ENCODE data around the gene CPE. TPM values are rescaled to one million over a fixed set of nuclear protein-coding genes. Genes with fewer than 3 reads are reported as not detected.
A peak's percentile ranks its signal among the peaks of the same experiment; 100 is the strongest.
"Not testable (repeated sequence)": the region's sequence is repeated elsewhere in the genome, so short reads cannot be mapped to it uniquely, and the experiment has no call there.

CPE gene
- 40.8 TPM for polyA plus RNA-seq (2013, experiment 1 of 2)
- 42.3 TPM for polyA plus RNA-seq (2013, experiment 2 of 2)

DNA sequence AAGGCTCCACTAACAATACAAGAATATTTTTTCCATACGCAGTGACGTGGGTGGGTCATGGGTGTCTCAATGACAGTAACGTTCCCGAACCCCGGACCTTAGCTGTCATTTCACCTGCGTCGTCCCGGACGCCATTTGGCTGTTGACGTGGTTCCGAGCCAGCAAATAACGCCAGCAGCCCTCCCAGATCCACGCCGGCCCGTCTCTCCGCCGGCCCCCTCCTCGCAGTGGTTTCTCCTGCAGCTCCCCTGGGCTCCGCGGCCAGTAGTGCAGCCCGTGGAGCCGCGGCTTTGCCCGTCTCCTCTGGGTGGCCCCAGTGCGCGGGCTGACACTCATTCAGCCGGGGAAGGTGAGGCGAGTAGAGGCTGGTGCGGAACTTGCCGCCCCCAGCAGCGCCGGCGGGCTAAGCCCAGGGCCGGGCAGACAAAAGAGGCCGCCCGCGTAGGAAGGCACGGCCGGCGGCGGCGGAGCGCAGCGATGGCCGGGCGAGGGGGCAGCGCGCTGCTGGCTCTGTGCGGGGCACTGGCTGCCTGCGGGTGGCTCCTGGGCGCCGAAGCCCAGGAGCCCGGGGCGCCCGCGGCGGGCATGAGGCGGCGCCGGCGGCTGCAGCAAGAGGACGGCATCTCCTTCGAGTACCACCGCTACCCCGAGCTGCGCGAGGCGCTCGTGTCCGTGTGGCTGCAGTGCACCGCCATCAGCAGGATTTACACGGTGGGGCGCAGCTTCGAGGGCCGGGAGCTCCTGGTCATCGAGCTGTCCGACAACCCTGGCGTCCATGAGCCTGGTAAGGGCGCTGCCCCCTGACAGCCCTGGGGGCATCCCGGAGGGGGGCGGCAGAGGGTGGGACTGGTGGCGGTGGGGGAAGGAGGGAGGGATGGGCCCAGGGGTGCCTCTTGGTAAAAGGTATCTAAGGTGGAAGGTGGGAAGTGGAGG is at the start of gene CPE:
Gene CPE (plus strand): TSS at position 264 of the 933 bp plus-strand sequence. CDS start 214 bp downstream, at position 478.
- Histone ChIP-seq H3K36me3 (ENCODE audit: control insufficient read depth, insufficient read depth, low read length) (no peaks in the 10 kb centered on the region), H3K4me3 (ENCODE audit: extremely low read depth, insufficient read depth, low read length, poor library complexity, severe bottlenecking) (peak within 1 kb of the TSS; percentile 50), H3K4me1 (ENCODE audit: control insufficient read depth, insufficient read depth, low read length, poor library complexity, severe bottlenecking) (peaks cover 20% of the 10 kb centered on the region), H3K9me3 (ENCODE audit: control insufficient read depth, low read length) (no peaks in the 10 kb centered on the region), H3K27ac (ENCODE audit: low read depth, low read length, severe bottlenecking) (no peak within 1 kb of the TSS)
- WGBS, 2 experiments (ENCODE audit: insufficient coverage in 2 of 2): 1% methylated on average over 60 to 66 of the region's 82 CpGs

DNA sequence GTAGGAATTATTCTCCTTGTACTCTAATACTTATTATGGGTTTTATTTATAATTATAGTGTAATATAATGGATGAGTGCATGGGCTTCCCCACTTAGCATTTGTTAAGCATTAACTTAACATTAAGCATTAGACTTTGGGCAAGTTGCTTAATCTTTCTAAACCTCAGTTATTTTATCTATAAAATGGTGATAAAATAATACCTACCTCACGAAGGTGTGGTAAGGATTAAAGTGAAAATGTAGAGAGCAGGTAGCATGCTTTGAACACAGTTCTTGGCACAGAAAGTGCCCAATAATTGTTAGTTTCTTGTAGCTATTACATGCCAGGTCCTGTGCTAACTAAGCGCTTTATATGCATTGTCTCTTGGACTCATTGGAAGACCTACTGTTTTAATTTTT is 48.7 kb upstream of the CPE start:
- Histone ChIP-seq H3K36me3 (ENCODE audit: control insufficient read depth, insufficient read depth, low read length) (peaks cover 53% of the 10 kb centered on the region), H3K9me3 (ENCODE audit: control insufficient read depth, low read length) (peaks cover 7% of the 10 kb centered on the region), H3K27ac (ENCODE audit: low read depth, low read length, severe bottlenecking) (no peak overlapping the region), H3K4me3 (ENCODE audit: extremely low read depth, insufficient read depth, low read length, poor library complexity, severe bottlenecking) (peak overlapping the region; percentile 69), H3K4me1 (ENCODE audit: control insufficient read depth, insufficient read depth, low read length, poor library complexity, severe bottlenecking) (peaks cover 24% of the 10 kb centered on the region)
- 82 to 100% methylated on average over 1 to 2 of the region's 2 CpGs for WGBS, 2 experiments (ENCODE audit: insufficient coverage in 2 of 2)

DNA sequence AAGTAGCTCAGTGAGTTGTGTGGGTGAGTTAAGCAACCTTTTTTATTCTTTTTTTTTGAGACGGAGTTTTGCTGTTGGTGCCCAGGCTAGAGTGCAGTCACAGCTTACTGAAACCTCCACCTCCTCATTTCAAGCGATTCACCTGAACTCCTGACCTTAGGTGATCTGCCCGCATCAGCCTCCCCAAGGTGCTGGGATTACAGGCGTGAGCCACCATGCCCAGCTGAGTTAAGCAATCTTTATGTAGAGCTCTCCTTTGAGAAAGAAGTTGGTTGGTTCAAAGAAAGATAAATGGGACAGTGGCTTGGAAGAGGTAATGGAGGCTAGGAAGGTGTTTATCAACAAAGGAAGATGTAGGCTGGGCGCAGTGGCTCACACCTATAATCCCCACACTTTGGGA is 48.1 kb upstream of the CPE start:
- Histone ChIP-seq H3K36me3 (ENCODE audit: control insufficient read depth, insufficient read depth, low read length) (peaks cover 59% of the 10 kb centered on the region), H3K4me3 (ENCODE audit: extremely low read depth, insufficient read depth, low read length, poor library complexity, severe bottlenecking) (peak overlapping the region; percentile 69), H3K27ac (ENCODE audit: low read depth, low read length, severe bottlenecking) (no peak overlapping the region), H3K9me3 (ENCODE audit: control insufficient read depth, low read length) (peaks cover 1% of the 10 kb centered on the region), H3K4me1 (ENCODE audit: control insufficient read depth, insufficient read depth, low read length, poor library complexity, severe bottlenecking) (peaks cover 26% of the 10 kb centered on the region)
- WGBS, 2 experiments (ENCODE audit: insufficient coverage in 2 of 2): 43 to 61% methylated on average over 1 to 3 of the region's 5 CpGs

DNA sequence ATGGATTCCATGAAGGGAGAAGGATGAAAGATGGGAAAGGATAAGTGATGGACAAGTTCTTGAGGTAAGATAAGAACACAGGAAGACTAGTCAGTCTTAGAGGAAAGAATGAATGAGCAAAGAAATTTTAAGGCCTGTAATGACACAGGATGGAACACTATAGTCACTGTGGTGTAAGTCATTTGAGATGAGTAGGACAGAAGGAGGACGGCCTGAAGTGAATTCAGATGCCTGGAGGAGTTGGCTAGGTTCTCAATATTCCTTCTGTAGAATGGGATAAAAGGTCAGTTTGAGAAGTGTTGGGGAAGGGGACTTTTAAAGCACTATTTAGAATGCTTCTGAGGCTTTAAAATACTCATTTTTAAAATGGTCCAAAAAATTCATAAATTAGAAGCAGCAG is 47.4 kb upstream of the CPE start:
- WGBS, 2 experiments (ENCODE audit: insufficient coverage in 2 of 2): 0 to 11% methylated on average over 1 of the region's 1 CpG
- Histone ChIP-seq H3K9me3 (ENCODE audit: control insufficient read depth, low read length) (no peaks in the 10 kb centered on the region), H3K36me3 (ENCODE audit: control insufficient read depth, insufficient read depth, low read length) (peaks cover 60% of the 10 kb centered on the region), H3K27ac (ENCODE audit: low read depth, low read length, severe bottlenecking) (no peak overlapping the region), H3K4me3 (ENCODE audit: extremely low read depth, insufficient read depth, low read length, poor library complexity, severe bottlenecking) (peak overlapping the region; percentile 69), H3K4me1 (ENCODE audit: control insufficient read depth, insufficient read depth, low read length, poor library complexity, severe bottlenecking) (peaks cover 26% of the 10 kb centered on the region)

DNA sequence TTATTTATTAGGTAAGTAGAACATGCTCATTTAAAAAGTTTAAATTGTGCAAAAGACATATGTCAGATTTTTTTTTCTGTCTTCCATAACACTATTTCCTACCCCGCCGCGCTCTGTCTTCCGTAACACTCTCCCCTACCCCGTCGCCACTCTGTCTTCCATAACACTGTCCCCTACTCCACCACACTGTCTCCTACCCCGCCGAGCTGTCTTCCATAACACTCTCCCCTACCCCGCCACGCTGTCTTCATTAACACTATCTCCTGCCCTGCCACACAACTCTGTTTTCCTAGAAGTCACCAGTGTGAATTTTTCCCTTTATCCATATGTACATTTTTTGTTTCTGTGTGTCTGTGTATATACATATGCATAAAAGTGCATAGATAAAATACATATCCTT is 47.0 kb upstream of the CPE start:
- WGBS, 2 experiments (ENCODE audit: insufficient coverage in 2 of 2): 13 to 41% methylated on average over 6 to 10 of the region's 10 CpGs
- peaks cover 26% of the 10 kb centered on the region for H3K4me1 ChIP-seq (ENCODE audit: control insufficient read depth, insufficient read depth, low read length, poor library complexity, severe bottlenecking)
- H3K27ac ChIP-seq (ENCODE audit: low read depth, low read length, severe bottlenecking): no peak overlapping the region
- H3K9me3 ChIP-seq (ENCODE audit: control insufficient read depth, low read length): no peaks in the 10 kb centered on the region
- peak overlapping the region; percentile 69 for H3K4me3 ChIP-seq (ENCODE audit: extremely low read depth, insufficient read depth, low read length, poor library complexity, severe bottlenecking)
- H3K36me3 ChIP-seq (ENCODE audit: control insufficient read depth, insufficient read depth, low read length): peaks cover 65% of the 10 kb centered on the region

DNA sequence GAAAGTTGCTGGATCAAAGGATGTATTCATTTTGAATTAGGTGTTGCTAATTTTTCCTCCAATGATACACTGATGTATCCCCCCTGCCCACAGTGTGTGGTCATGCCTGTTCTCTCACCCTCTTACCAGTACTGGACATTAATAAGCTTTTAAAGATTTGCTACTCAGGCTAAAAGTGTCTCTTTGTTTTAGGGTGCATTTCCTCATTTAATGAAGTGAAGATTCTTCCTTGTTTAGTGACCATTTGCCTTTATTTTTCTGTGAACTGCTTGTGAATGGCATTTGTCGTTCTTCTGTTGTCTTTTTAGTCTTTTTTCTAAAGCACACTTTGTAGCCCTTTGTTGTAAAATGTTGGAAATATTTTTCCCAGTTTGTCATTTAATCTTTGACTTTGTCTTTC is 46.3 kb upstream of the CPE start:
- Histone ChIP-seq H3K27ac (ENCODE audit: low read depth, low read length, severe bottlenecking) (no peak overlapping the region), H3K9me3 (ENCODE audit: control insufficient read depth, low read length) (no peaks in the 10 kb centered on the region), H3K36me3 (ENCODE audit: control insufficient read depth, insufficient read depth, low read length) (peaks cover 72% of the 10 kb centered on the region), H3K4me1 (ENCODE audit: control insufficient read depth, insufficient read depth, low read length, poor library complexity, severe bottlenecking) (peaks cover 26% of the 10 kb centered on the region), H3K4me3 (ENCODE audit: extremely low read depth, insufficient read depth, low read length, poor library complexity, severe bottlenecking) (peak overlapping the region; percentile 69)
- WGBS, 2 experiments (ENCODE audit: insufficient coverage in 2 of 2): no CpG with 5 or more reads among the region's 1 CpG

DNA sequence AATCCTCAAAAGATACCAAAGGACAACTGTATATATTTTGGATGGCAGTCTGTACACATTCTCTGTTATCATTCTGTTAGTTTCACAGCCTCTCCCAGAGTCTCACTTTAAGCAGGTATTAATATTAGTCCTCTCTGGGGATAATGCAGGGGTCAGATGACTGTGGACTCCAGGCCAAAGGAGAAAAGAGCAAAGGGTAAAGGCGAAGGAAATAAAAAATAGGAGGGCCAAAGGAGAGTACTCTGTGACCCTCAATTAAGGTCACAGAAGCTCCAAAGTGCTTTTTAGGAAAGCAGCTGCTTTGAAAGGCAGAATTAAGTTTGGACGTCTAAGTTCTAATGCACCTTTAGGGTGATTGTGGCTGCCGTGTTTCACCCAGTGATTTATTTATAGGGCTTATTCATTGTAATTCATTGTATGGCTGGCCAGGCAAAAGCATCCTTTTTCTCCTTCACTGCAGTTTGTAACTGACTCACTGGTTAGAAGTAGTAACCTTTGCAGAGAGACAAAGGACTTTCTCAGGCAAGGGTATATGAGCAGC is 43.6 kb upstream of the CPE start:
- Histone ChIP-seq H3K4me3 (ENCODE audit: extremely low read depth, insufficient read depth, low read length, poor library complexity, severe bottlenecking) (peak overlapping the region; percentile 6), H3K9me3 (ENCODE audit: control insufficient read depth, low read length) (no peaks in the 10 kb centered on the region), H3K4me1 (ENCODE audit: control insufficient read depth, insufficient read depth, low read length, poor library complexity, severe bottlenecking) (peaks cover 26% of the 10 kb centered on the region), H3K27ac (ENCODE audit: low read depth, low read length, severe bottlenecking) (no peak overlapping the region), H3K36me3 (ENCODE audit: control insufficient read depth, insufficient read depth, low read length) (peaks cover 79% of the 10 kb centered on the region)
- WGBS, 2 experiments (ENCODE audit: insufficient coverage in 2 of 2): 76 to 82% methylated on average over 2 to 3 of the region's 3 CpGs

DNA sequence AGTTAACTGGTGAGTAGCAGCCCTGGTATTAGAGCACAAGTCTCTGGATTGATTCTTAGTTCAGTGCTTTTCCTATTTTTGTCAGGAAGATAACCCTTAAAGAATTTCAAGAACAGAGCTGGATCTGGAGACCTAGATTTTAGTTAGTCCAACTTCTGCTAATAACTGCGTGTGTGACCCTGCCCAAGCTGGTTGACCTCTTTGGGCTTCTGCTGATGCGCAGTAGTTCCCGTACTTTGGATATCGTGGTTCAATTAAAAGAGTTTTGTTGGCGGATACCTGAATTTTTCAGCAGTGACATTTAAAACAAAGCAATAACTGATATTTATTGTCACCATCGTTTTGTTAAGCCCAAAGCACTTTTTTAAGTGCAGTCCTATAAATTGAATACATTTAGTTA is 42.1 kb upstream of the CPE start:
- Histone ChIP-seq H3K4me1 (ENCODE audit: control insufficient read depth, insufficient read depth, low read length, poor library complexity, severe bottlenecking) (peaks cover 22% of the 10 kb centered on the region), H3K4me3 (ENCODE audit: extremely low read depth, insufficient read depth, low read length, poor library complexity, severe bottlenecking) (no peak overlapping the region), H3K36me3 (ENCODE audit: control insufficient read depth, insufficient read depth, low read length) (peaks cover 72% of the 10 kb centered on the region), H3K9me3 (ENCODE audit: control insufficient read depth, low read length) (no peaks in the 10 kb centered on the region), H3K27ac (ENCODE audit: low read depth, low read length, severe bottlenecking) (peak overlapping the region; percentile 2)
- 93 to 100% methylated on average over 4 to 6 of the region's 6 CpGs for WGBS, 2 experiments (ENCODE audit: insufficient coverage in 2 of 2)

DNA sequence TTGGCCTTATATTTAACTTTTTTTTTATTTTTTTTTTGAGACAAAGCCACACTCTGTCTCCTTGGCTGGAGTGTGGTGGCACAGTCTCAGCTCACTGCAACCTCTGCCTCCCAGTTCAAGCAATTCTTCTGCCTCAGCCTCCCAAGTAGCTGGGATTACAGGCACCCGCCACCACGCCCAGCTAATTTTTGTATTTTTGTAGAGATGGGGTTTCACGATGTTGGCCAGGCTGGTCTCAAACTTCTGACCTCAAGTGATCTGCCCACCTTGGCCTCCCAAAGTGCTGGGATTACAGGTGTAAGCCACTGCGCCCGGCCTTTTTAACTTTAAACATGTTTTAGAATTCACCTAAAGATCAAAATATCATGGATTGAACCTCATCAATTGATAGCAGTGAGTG is 36.5 kb upstream of the CPE start:
- H3K27ac ChIP-seq (ENCODE audit: low read depth, low read length, severe bottlenecking); H3K9me3 ChIP-seq (ENCODE audit: control insufficient read depth, low read length); H3K4me3 ChIP-seq (ENCODE audit: extremely low read depth, insufficient read depth, low read length, poor library complexity, severe bottlenecking); H3K4me1 ChIP-seq (ENCODE audit: control insufficient read depth, insufficient read depth, low read length, poor library complexity, severe bottlenecking): not testable (repeated sequence)
- WGBS, 2 experiments (ENCODE audit: insufficient coverage in 2 of 2): 100% methylated on average over 2 of the region's 5 CpGs; no CpG with 5 or more reads in 1 of the 2 experiments
- H3K36me3 ChIP-seq (ENCODE audit: control insufficient read depth, insufficient read depth, low read length): peaks cover 49% of the 10 kb centered on the region

DNA sequence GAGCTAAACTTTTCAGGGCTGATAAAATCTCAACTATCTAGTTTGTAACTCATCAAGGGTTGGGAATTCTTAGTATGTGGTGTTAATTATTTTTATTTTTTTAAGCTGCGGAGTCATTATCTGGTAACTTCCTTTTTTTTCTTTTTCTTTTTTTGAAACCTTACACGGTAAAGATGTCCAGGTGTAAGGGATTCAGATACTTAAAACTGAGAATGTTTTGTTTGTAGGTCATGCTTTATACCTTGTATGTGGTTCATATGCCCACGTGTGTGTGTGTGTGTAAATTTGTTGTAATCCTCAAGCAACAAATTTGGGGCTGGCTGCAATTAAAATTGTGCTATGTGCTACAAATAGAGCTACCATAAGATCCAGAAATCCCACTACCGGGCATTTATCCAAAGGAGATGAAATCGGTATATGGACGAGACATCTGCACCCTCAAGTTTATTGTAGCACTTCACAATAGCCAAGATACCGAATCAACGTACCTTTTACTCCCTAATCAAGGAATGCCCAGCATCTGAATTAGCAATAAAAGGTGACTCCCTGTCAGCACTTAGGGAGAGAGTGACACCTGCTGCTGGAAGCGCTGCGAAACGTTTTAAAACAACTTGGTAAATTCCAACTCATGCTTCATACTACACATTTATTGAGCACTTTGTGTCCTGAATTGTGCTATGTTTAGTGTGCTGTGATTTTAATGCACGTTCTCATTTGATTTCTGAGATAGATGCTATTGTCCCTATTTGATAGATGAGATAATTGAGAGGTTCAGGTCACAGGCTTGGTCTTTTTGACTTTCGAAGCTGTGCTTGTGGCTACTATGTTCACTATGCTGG is 35.2 kb upstream of the CPE start:
- Histone ChIP-seq H3K4me3 (ENCODE audit: extremely low read depth, insufficient read depth, low read length, poor library complexity, severe bottlenecking) (no peak overlapping the region), H3K36me3 (ENCODE audit: control insufficient read depth, insufficient read depth, low read length) (peaks cover 40% of the 10 kb centered on the region), H3K27ac (ENCODE audit: low read depth, low read length, severe bottlenecking) (no peak overlapping the region), H3K4me1 (ENCODE audit: control insufficient read depth, insufficient read depth, low read length, poor library complexity, severe bottlenecking) (no peaks in the 10 kb centered on the region), H3K9me3 (ENCODE audit: control insufficient read depth, low read length) (no peaks in the 10 kb centered on the region)
- WGBS, 2 experiments (ENCODE audit: insufficient coverage in 2 of 2): 88 to 90% methylated on average over 6 to 9 of the region's 13 CpGs
